ENCODE results near the gene TNFRSF25.
"Not testable (repeated sequence)": the region's sequence is repeated elsewhere in the genome, so short reads cannot be mapped to it uniquely, and the experiment has no call there.

Gene TNFRSF25

GRCh38 chr1:6501279-6501813 lies 35.4 kb upstream of the TNFRSF25 start:
- peak; percentile 23 for DNase-seq

- peak; percentile 39 for DNase-seq
Measured at GRCh38 chr1:6500544-6501278, 34.7 kb upstream of the TNFRSF25 start.

DNA sequence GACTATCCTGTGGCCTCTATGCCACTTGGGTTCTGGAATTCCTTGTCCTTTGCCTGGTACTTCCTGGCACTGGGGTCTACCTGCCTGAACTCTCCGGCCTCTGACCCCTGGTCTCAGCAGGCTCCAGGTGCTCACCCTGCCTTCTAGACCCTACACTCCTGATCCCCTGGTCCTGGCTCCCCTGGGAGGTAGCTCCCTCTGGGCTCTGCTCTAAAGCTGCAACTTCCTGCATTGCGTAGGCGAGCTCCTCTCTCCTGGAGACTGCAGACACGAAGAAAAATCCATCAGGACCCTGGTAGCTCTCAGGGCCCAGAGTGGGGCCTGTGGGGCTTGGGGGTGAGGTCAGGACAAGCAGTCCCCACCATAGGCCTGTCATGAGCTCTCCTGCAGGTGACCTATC lies 33.3 kb upstream of the TNFRSF25 start:
- DNase-seq, result no peak

GRCh38 chr1:6498576-6499111 lies 32.7 kb upstream of the TNFRSF25 start:
- peak; percentile 51 for DNase-seq

DNA sequence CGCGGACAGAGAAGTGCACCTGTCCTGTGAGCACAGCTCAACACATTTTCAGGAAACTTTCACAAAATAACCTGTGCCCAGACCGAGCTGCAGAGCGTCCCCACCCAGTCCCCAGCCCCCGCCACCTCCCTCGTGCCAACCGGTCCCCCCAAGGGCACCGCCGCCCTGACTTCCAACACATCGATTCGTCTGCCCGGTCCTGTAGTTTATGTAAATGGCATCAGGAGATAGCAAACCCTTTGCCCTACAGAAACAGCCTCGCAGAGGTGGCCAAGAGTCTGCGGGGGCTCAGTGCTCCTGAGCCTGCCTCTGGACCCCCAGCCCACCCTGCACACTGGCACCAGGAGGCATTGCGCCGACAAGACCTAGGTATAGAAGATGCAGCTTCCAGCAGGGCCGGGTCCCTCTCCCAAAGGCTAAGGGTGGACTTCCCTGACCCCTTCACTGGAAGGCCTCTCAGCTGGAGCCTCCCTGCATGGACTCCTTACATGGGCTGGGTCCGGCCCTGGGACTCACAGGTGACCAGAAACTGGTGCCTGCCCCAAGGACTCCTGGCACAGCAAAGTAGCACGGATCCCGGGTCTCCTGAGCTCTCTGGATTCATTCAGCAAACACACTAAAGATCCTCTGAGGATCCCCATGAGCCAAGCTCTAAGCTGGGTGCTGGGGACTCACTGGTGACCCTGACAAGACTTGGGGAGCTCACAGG lies 32.0 kb upstream of the TNFRSF25 start:
- peak; percentile 25 for DNase-seq

DNA sequence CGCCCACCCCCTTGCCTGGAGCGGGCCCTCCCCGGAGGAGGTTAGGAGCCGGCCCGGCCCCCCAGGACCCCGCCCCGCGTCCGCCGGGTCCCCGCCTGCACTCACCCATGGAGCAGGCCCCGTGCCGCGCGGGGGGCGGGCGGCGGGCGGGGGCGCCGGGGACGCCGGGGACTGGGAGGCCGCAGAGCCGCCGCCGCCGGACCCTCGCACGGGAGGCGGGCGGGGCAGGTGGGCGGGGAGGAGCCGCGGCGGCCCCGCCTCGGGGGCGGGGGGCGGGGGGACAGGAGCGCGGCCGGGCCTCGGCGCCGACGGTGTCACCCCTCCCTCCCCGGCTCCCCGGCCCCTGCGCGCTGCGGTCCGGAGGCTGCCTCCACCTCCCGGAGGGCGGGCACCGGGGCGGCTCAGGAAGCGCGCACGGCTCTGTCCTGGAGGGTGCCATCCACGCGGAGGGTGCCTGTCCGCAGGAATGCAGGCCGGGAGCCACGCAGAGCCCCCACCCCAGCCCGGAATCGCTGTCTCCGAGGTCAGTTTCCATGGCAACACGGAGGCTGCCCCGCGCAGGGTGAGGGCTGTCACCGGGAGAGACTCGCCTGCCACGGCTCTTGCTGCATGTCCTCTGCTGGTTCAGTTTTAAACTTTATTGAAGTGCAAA lies 31.4 kb upstream of the TNFRSF25 start:
- DNase-seq, result no peak

- no peak for DNase-seq
Measured at GRCh38 chr1:6496890-6497214, 30.9 kb upstream of the TNFRSF25 start.

- DNase-seq, result peak; percentile 26
Measured at GRCh38 chr1:6496365-6496721, 30.4 kb upstream of the TNFRSF25 start.

DNA sequence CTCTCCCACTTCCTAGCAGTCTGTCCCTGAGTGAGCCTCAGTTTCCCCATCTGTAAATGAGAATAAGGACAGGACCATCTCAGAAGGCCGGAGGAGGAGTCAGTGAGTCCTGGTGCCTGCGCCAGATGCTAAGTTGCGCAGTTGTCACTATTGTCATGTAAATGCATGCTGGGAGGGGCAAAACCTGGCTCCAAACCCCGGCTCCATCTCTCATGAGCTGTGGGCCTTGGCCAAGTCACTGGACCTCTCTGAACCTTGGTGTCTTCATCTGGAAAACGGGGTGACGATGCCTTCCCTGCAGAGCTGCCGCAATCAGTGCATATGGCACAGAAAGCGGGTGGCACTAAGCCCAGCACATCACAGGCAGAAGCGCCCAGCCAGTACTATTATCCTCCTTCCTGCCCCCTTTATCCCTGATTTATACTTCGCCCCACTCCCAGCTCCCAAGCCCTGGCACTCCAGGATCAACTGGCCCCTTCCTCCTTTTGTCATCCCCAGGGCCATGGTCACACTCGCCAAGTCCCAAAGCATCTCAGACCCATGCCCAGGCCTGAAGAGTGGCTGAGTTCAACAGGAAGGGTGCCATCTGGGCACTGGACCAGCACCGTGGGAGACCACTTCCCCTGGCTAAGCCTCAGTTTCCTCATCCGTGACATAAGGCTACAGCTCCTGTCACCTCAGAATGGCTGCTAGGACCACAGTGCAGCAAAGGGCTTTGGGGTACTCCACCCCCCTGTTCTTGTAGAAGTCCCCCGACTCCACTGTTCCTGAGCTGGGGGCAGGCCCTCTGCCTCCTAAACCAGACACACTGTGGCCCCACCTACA lies 29.8 kb upstream of the TNFRSF25 start:
- no peak for DNase-seq

- DNase-seq, result no peak
Measured at GRCh38 chr1:6495041-6495441, 29.1 kb upstream of the TNFRSF25 start.

DNA sequence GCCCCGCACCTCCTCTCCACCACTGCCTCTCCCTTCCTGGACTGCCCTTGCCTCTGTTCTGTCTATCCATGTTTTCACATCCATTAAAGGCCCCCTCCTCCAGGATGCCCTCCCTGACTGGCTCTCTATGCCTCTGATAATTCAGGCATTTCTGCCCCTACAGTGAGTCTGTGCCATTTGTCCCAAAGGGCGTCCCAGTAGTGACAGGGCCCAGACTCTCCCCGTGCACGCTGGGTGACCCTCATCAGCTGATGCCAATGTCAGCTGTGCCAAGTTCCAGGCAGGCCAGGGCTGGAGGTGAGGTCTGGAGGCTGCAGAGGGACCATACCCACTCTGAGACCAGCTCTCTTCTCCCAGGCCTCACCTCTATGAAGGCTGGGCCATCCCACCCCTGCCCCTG lies 28.7 kb upstream of the TNFRSF25 start:
- no peak for DNase-seq

DNA sequence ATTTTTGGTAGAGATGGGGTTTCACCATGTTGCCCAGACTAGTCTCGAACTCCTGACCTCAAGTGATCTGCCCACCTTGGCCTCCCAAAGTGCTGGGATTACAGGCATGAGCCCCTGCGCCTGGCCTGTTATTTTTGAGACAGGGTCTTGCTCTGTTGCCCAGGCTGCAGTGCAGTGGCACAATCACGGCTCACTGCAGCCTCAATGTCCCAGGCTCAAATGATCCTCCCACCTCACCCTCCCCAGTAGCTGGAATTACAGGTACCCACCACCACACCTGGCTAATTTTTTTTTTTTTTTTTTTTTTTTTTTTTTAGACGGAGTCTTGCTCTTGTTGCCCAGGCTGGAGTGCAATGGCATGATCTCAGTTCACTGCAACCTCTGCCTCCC lies 27.9 kb upstream of the TNFRSF25 start:
- not testable (repeated sequence) for DNase-seq

DNA sequence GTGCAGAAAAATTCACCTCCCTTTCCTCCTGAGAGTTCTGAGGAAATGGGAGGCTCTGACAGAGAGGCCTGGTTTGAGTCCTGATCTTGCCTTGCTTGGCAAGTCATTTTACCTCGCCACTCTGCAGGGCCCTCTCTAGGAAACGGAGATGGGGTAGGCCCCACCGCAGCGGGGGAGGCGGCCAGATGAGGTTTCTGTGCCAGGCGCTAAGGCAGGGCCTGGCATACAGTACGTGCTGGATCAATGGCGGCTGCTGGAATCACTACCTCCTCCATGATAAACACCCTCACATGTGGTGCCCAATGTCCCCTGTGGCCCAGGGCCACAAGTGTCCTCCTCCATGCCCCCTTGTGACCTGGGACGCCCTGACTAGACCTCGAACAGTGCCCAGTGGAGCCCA lies 26.0 kb upstream of the TNFRSF25 start:
- no peak for DNase-seq

GRCh38 chr1:6491480-6491962 lies 25.5 kb upstream of the TNFRSF25 start, which contains the start of gene PLEKHG5:
Gene PLEKHG5, minus strand, starts transcription at chr1:6491667. Its CDS starts 14,096 bp downstream, at chr1:6477571.
- no peak for DNase-seq

DNA sequence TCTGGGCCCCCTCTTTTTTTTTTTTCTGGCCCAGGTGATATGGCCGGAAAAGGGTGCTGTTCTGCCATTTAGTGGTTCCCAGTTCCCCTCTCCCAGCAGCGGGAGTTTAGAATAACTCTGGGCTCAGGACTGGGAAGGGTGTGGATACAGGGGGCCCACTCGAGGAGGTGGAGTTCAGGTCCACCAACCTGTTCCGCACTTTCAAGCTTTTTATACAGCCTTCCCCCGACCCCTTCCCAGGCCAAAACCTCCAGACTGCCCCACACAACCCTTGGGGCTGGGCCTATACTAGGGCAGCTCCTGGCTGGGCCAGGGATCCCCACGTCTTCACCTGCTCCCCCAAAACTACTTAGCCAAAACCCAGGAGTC lies 25.1 kb upstream of the TNFRSF25 start:
- DNase-seq, result no peak

DNA sequence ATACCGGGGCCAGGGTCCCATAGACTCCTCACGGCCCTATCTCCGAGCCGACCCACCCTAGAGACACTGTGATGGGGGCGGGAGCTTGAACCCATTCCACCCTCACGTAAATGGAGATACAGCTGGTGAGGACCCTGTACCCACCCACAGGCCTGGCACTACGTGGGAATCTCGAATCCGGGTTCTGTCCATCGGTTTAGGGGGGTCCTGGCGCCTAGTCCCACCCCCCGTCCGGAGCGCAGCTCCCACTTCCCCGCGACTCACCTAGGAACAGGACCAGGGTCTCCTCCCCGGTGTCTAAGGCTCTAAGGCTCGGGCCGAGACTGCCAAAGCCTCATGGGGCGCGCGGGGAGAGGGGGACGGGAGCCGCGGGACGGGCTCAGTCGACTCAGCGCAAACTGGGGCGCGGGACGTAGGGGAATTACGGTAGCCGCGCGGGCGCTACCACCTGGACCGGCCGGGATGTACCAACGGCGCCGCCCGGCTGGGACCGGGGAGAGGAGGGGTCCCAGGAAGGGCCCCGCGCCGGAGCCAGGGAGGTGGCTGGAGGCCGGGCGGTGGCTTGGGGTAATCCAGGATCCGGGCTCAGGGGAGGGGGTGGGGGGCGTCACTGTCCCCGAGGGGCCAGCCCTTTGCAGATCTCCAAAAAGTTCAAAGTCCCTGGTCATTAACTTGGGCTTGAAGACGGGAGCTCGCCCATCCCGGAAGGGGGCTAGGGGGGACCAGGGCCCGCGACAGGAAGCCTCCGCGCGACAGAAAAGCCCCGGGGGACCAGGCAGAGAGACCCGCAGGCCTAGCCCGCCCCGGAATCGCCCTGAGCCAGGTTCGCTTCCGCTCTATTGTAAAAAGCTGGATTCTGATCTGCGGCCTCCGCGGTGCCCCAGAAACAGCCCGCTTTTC lies 24.5 kb upstream of the TNFRSF25 start:
- DNase-seq, result no peak

- DNase-seq, result no peak
Measured at GRCh38 chr1:6489799-6490180, 23.8 kb upstream of the TNFRSF25 start.

DNA sequence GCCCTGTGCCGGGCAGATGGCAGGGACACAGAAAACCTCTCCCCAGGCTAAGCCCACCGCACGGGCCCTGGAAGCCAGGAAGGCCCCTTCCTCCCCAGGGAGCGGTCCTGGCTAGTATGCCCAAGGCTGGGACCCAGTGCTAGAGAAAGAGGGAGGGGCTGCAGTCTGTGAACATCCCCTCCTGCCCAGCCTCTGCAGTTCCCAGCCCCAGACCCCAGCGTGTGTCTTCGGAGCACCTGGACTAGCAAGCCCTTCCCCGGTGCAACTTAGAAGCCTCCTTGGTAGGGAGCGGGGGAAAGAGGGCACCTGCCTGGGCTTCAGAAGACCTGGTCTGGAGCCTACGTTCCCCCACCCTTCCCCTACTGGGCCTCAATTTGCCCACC lies 23.4 kb upstream of the TNFRSF25 start:
- no peak for DNase-seq

DNA sequence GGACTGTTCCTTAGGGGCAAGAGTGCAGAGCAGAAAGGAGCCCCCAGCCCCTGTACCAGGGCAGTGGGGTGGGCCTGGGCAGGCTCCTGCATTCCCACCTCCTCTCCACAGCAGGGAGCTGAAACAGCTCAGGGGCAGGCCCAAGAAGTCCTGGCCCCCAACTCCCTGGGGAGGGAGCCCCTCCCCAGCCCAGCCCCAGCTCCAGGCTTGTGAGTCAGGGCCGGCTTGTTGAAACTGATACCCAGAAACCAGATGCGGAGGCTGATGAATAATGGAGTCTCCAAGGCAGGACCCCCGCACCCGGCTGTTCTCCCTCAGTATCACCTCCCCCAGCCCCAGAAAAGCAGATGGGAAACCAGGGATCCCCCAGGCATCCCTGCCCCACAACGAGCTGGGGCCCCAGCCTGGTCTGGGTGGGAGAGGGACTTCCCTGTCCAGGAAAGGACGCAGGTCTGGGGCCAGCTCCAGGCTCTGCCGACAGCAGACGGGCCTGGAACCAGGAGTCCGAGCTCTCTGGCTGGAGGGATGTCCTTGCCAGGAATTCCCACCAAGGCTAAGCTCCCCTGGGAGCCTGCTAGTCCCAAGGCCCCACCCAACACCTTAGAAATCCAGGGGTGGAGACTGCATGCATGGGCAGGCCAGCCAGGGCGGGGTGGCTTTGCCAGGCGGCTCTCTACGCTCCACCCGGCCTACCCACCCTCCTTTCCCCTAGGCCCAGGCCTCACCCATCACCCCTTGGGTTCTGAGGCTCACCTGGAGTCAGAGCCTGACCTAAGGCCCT lies 22.8 kb upstream of the TNFRSF25 start:
- DNase-seq, result no peak

- no peak for DNase-seq
Measured at GRCh38 chr1:6487804-6488484, 22.0 kb upstream of the TNFRSF25 start.
